Ishikawa (cell line): Measurements from ENCODE around the gene NR2E1.

Experiments
- CEBPB ChIP-seq: IDR thresholded peaks from 2 replicates; pipeline ENCODE4 v1.6.1; 2012
- CREB1 ChIP-seq: IDR thresholded peaks from 2 replicates; pipeline ENCODE4 v1.6.1; 2012; ENCODE audit warnings: low read depth
- EGR1 ChIP-seq: IDR thresholded peaks from 2 replicates; pipeline ENCODE4 v1.6.1; 2012
- EP300 ChIP-seq: IDR thresholded peaks from 2 replicates; pipeline ENCODE4 v1.6.1; 2012; ENCODE audit warnings: borderline replicate concordance
- FOXM1 ChIP-seq: IDR thresholded peaks from 2 replicates; pipeline ENCODE4 v1.6.1; 2012; ENCODE audit warnings: low read depth, borderline replicate concordance
- MAX ChIP-seq: IDR thresholded peaks from 2 replicates; pipeline ENCODE4 v1.6.1; 2012
- TAF1 ChIP-seq: IDR thresholded peaks from 2 replicates; pipeline ENCODE4 v1.6.1; 2012; ENCODE audit warnings: low read depth, mild to moderate bottlenecking
- TCF12 ChIP-seq: IDR thresholded peaks from 2 replicates; pipeline ENCODE4 v1.6.1; 2012; ENCODE audit warnings: low read depth
- TEAD4 ChIP-seq: IDR thresholded peaks from 2 replicates; pipeline ENCODE4 v1.6.1; 2012
- YY1 ChIP-seq: IDR thresholded peaks from 2 replicates; pipeline ENCODE4 v1.6.1; 2012; ENCODE audit warnings: low read depth
- ZBTB7A ChIP-seq: IDR thresholded peaks from 2 replicates; pipeline ENCODE4 v1.6.1; 2012; ENCODE audit warnings: low read depth
- TF ChIP-seq, protein P1 (sequence below): IDR thresholded peaks from 2 replicates; pipeline ENCODE4 v1.6.1; 2012; ENCODE audit warnings: low read depth, mild to moderate bottlenecking

GRCh38 chr6:108132863-108133262 is 33.0 kb upstream of the NR2E1 start:
- TF ChIP-seq CEBPB, result no peak
- TF ChIP-seq ZBTB7A, result no peak
- TF ChIP-seq, protein P1, sequence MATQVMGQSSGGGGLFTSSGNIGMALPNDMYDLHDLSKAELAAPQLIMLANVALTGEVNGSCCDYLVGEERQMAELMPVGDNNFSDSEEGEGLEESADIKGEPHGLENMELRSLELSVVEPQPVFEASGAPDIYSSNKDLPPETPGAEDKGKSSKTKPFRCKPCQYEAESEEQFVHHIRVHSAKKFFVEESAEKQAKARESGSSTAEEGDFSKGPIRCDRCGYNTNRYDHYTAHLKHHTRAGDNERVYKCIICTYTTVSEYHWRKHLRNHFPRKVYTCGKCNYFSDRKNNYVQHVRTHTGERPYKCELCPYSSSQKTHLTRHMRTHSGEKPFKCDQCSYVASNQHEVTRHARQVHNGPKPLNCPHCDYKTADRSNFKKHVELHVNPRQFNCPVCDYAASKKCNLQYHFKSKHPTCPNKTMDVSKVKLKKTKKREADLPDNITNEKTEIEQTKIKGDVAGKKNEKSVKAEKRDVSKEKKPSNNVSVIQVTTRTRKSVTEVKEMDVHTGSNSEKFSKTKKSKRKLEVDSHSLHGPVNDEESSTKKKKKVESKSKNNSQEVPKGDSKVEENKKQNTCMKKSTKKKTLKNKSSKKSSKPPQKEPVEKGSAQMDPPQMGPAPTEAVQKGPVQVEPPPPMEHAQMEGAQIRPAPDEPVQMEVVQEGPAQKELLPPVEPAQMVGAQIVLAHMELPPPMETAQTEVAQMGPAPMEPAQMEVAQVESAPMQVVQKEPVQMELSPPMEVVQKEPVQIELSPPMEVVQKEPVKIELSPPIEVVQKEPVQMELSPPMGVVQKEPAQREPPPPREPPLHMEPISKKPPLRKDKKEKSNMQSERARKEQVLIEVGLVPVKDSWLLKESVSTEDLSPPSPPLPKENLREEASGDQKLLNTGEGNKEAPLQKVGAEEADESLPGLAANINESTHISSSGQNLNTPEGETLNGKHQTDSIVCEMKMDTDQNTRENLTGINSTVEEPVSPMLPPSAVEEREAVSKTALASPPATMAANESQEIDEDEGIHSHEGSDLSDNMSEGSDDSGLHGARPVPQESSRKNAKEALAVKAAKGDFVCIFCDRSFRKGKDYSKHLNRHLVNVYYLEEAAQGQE, result no peak
- TF ChIP-seq MAX, result no peak
- TF ChIP-seq TEAD4, result no peak
- no peak for TF ChIP-seq FOXM1
- TF ChIP-seq EP300, result no peak
- TF ChIP-seq TAF1, result no peak
- no peak for TF ChIP-seq YY1
- no peak for TF ChIP-seq CREB1
- TF ChIP-seq EGR1, result no peak
- TF ChIP-seq TCF12, result no peak
